Measurements from ENCODE around the gene LEF1. TPM values are rescaled to one million over a fixed set of nuclear protein-coding genes. Genes with fewer than 3 reads are reported as not detected.

Gene LEF1
- total RNA-seq, 1 donor from 2014 or later = not detected

DNA sequence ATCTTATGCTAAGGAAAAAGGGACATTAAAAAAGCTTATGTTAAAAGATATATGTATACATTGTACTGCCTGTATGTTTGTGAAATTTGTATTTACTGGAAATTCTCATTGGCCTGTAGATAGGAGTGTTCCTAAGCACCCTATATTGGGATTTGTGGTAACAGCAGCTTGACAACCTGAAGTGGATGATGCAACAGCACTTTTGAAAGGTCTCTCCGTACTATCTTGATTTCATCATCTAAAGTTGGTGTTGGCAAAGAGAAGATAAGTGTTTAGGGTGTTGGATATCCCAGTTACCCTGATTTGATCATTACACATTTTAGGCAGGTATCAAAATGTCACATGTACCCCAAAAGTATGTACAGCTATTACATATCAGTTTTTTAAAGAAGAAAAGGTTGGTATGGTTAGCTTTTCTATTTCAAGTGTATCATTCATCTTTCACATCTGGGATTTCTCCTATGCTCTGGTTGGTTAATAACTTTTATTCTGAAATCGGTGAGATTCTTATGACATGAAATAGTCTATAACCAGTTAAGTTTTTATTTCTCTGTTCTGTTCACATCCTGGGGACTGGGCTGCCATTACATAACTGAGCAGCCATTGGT is 168.7 kb downstream of the LEF1 start:
- no peak for DNase-seq (ENCODE audit: low read depth in 2 of 2)

DNA sequence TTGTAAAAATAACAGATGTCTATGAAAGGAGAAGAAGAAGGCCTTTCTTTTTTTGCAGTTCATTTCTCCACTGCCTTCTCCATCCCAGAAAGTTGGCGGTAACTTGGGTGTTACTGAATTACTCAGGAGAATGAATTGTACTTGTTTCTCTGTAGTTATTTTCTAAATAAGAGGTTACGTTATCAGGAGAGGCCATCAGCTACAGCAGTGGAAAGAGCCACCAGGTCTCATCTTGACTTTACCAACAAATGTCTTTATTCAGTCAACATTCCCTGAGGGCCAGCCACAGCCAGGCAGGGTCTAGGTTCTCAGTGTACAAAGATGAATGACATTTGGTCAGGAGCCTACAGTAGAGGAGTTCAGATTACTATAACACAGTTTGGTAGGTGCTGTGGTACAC is 170.9 kb downstream of the LEF1 start:
- DNase-seq (ENCODE audit: low read depth in 2 of 2) = no peak

Other genes starting within 250 kb of the LEF1 start
- 4.0 and 6.2 TPM in 2 replicates for gene CYP2U1, start 237.4 kb downstream of the LEF1 start, total RNA-seq
- 7.3 and 7.5 TPM in 2 replicates for gene HADH, start 179.0 kb downstream of the LEF1 start, total RNA-seq